GM10266 (cell line): ENCODE measurements around the gene BRI3BP.
A peak's percentile ranks its signal among the peaks of the same experiment; 100 is the strongest.

Experiments used
- DNase-seq: peaks from one replicate; pipeline ENCODE4 v3.0.0; 2012; ENCODE audit errors: extremely low spot score
- CTCF ChIP-seq: IDR thresholded peaks from 2 replicates; pipeline ENCODE4 v1.5.1; 2012; ENCODE audit warnings: mild to moderate bottlenecking, low read depth; ENCODE audit not compliant: control insufficient read depth, insufficient read depth; ENCODE audit errors: missing control alignments

The BRI3BP gene

DNA sequence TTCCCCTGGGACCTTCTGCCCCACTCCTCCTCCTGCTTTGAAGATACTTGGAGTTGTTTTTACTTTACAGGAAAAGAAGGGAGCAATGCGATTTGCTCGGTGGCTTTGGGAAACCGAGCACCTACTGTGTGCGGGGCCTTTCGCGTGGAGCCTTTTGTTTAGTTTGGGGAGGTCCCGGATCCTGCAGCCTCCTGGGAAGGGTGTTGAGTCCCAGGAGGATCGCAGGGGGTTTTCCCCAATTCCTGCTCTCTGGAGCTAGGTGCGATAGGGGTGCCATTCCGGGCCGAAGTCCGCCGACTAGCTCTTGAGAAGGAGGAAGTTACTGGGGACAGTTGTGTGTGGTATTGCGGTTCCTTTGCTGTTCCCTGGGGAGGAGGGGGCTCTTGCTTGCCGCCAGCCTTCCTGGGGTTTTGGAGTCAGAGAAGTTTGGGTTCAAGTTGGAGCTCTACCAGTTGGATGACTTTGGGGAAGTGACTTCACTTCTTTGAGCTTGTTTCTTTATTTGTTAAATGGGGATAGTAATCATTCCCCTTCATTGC, 1.1 kb downstream of the BRI3BP start:
- no peak for DNase-seq
- TF ChIP-seq CTCF = no peak

GRCh38 chr12:124995200-124995961, 1.9 kb downstream of the BRI3BP start:
- no peak for TF ChIP-seq CTCF
- peak; percentile 67 for DNase-seq

DNA sequence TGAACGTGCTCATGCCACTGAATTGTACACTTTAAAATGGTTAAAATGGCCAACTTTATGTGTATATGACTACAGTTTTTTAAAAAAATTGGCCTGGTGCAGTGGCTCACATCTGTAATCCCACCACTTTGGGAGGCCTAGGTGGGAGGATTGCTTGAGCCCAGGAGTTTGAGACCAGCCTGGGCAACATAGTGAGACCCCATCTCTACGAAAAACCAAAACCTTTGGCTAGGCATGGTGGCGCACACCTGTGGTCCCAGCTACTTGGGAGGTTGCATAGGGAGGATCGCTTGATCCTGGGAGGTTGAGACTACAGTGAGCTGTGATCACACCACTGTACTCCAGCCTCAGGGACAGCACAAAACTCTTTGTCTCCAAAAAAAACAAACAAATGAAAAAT, 5.3 kb downstream of the BRI3BP start:
- DNase-seq = no peak
- TF ChIP-seq CTCF = no peak

DNA sequence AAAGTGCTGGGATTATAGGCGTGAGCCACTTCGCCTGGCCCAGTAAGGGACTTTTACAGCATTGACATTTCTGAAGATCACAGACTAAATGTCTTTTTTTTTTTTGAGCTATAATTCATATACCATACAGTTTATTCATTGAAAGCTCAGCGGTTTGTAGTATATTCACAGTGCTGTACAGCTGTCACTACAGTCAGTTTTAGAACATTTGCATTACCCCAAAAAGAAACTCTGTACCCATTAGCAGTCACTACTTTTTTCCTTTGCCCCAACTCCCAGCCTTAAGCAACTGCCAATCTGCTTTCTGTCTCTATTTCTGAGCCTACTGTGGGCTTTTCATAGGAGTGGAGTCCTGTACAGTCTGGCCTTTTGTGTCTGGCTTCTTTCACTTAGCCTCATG, 8.2 kb downstream of the BRI3BP start:
- TF ChIP-seq CTCF = no peak
- no peak for DNase-seq

- no peak for DNase-seq
- TF ChIP-seq CTCF = no peak
Measured at GRCh38 chr12:125003021-125003420, 9.6 kb downstream of the BRI3BP start.

DNA sequence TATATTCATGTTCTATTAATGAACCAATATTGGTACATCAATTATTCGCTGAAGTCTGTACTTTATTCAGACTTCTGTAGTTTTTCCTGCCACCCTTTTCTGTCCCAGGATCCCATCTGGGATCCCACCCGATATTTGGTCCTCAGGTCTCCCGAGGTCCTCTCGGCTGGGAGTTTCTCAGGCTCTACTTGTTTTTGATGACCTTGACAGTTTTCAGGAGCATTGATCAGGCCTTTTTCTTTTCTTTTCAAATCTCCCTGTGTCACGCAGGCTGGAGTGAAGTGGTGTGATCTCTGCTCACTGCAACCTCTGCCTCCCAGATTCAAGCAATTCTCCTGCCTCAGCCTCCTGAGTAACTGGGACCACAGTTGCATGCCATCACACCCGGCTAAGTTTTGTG, 11.2 kb downstream of the BRI3BP start:
- TF ChIP-seq CTCF = no peak
- DNase-seq = no peak

DNA sequence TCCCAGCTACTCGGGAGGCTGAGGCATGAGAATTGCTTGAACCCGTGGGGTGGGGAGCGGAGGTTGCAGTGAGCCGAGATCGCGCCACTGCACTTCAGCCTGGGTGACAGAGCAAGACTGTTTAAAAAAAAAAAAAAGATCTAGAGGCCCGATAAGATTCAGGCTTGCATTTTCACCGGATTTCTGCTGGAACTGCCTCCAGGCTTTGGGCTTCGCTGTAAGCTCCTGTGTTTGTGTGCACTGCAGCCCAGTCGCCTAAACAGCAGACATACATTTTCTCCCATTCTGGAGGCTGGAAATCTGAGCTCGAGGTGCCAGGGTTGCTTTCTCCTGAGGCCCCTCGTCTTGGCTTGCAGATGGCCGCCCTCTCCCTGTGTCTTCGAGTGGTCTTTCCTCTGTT, 12.2 kb downstream of the BRI3BP start:
- no peak for TF ChIP-seq CTCF
- DNase-seq = no peak
